Mucosa of descending colon (tissue), 3 donors: ENCODE results near the gene TMEM214. TPM values are rescaled to one million over a fixed set of nuclear protein-coding genes. Genes with fewer than 3 reads are reported as not detected.
A peak's percentile ranks its signal among the peaks of the same experiment; 100 is the strongest.

ENCODE experiments used
- ATAC-seq: fragments of 200-7000 bp; cut with Tn5 transposase; one replicate; pipeline ENCODE4 v1.9.1; 2020; ENCODE audit warnings: mild to moderate bottlenecking, moderate library complexity
- DNase-seq, 3 donors: peaks; one replicate each; pipeline ENCODE4 v3.0.0-alpha.2; 2020
- H3K36me3 ChIP-seq: fragments of 200-600 bp; one replicate; pipeline ENCODE4 v1.8.0; 2021; ENCODE audit warnings: low read depth, mild to moderate bottlenecking
- H3K4me1 ChIP-seq: fragments of 200-600 bp; one replicate; pipeline ENCODE4 v1.8.0; 2021; ENCODE audit warnings: low read depth, mild to moderate bottlenecking
- H3K4me3 ChIP-seq: fragments of 200-600 bp; one replicate; pipeline ENCODE4 v1.8.0; 2021; ENCODE audit warnings: mild to moderate bottlenecking
- H3K9me3 ChIP-seq: fragments of 200-600 bp; one replicate; pipeline ENCODE4 v1.8.0; 2021; ENCODE audit warnings: mild to moderate bottlenecking
- intact Hi-C, 2 donors: fragments of 100-400 bp; cut with DNase I in 1 of 2; cut with micrococcal nuclease in 1 of 2; formaldehyde crosslinking; loops; one replicate each; pipeline versions ENCODE4 v1.11.0 to v1.11.1; 2022; cut with DNase I, micrococcal nuclease
- total RNA-seq, 3 donors: library from RNA; stranded (reverse); fragmentation: NEBNext Ultra II Directional in 2 of 3; extraction: Animal tissue kit (Norgen Biotek cat#: 25700) in 2 of 3; gene quantifications; one replicate each; pipeline versions ENCODE4 v1.2.1 to v1.2.4, GENCODE V29; 2021 to 2023
- TF ChIP-seq, protein P1 (sequence below): fragments of 200-600 bp; IDR thresholded peaks from one replicate; pipeline ENCODE4 v1.8.0; 2022; ENCODE audit warnings: antibody characterized with exemption, mild to moderate bottlenecking
- donor health status: DM: no; HTN: no; CAD: no; lungs with moderate emphysema.
- donor health status: DM: no; HTN: no; CAD: no.
- donor health status: DM: no; HTN: yes; CAD: no.

The TMEM214 gene
- total RNA-seq, 3 donors from 2014 or later: 78.9 to 93.3 (median 80.1) TPM

DNA sequence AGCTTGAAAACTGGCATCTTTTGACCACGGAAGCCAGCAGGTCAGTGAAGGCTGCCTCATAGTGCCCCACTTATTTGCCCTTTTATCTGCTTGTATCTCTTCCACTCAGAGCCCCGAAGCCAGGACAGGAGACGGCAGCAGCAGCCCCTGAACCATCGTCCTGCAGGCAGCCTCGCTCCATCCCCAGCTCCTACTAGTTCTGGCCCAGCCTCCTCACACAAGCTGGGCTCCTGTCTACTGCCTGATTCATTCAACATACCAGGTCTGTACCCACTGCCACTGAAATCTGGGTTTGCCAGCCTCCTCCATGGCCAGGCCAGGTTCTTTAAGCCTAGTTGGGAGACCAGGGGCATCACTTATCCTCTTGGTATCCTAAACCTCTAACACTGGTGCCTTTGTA lies 34.6 kb downstream of the TMEM214 start:
- DNase-seq (no peak), ATAC-seq (no peak)
- peaks cover 12% of the 10 kb centered on the region for H3K4me1 ChIP-seq
- TF ChIP-seq, protein P1, sequence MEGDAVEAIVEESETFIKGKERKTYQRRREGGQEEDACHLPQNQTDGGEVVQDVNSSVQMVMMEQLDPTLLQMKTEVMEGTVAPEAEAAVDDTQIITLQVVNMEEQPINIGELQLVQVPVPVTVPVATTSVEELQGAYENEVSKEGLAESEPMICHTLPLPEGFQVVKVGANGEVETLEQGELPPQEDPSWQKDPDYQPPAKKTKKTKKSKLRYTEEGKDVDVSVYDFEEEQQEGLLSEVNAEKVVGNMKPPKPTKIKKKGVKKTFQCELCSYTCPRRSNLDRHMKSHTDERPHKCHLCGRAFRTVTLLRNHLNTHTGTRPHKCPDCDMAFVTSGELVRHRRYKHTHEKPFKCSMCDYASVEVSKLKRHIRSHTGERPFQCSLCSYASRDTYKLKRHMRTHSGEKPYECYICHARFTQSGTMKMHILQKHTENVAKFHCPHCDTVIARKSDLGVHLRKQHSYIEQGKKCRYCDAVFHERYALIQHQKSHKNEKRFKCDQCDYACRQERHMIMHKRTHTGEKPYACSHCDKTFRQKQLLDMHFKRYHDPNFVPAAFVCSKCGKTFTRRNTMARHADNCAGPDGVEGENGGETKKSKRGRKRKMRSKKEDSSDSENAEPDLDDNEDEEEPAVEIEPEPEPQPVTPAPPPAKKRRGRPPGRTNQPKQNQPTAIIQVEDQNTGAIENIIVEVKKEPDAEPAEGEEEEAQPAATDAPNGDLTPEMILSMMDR: no peak
- intact Hi-C loops: no loop called here
- no peaks in the 10 kb centered on the region for H3K36me3 ChIP-seq
- H3K4me3 ChIP-seq: no peak overlapping the region
- H3K9me3 ChIP-seq: no peaks in the 10 kb centered on the region

DNA sequence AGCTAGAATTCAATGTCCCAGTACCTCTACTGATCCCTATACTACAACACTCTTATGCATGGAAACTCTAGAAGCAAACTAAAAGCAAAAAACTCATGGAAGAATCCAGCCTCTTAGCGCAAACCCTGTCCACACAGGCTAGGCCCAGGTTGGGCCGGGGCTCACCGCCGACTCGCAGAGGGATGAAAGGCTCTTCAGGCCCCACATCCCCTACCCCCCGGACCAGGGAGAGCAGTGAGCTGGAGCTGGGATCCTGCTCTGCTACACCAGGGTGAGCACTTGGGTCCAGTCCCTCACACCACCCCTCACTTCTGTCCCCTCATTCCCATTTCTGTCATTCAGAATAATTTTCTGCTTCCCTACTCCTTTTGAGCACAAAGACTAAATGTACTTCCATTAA lies 36.7 kb downstream of the TMEM214 start:
- no peak for ATAC-seq
- Histone ChIP-seq H3K9me3 (no peaks in the 10 kb centered on the region), H3K36me3 (no peaks in the 10 kb centered on the region), H3K4me1 (peaks cover 17% of the 10 kb centered on the region), H3K4me3 (no peak overlapping the region)
- TF ChIP-seq, protein P1: no peak
- no peak for DNase-seq
- intact Hi-C loops: no loop called here

DNA sequence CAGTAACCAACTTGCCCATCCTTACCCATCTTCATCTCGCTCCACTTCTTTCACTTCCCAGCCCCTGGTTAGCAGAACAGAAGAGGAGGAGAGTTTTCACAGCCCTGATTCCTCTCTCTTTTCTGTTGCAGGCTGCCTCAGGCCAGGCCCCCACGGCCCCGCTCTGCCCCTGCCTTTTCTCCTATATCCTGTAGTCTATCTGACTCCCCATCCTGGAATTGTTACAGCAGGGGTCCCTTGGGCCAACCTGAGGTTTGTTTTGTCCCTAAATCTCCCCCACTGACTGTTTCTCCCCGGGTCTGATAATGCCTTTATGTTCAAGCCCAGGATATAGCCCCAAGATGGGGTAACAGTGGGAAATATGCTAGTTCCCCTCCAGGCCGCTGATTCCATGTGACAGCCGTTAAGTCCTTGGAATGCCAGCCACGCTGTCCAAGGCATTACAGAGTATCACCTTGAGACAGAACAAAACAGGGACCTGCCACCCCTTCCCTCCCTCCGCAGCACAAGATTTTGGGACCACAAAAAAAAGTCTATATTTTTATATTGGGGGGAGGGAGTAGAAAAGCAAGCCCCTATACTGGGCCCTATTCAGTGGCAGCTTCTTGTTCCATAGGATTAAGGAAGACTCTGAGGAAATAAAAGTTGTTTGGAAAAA lies 37.3 kb downstream of the TMEM214 start:
- intact Hi-C loops: no loop called here
- H3K4me3 ChIP-seq: no peak overlapping the region
- TF ChIP-seq, protein P1: no peak
- H3K9me3 ChIP-seq: no peaks in the 10 kb centered on the region
- ATAC-seq: no peak
- no peak for DNase-seq
- no peaks in the 10 kb centered on the region for H3K36me3 ChIP-seq
- H3K4me1 ChIP-seq: peaks cover 24% of the 10 kb centered on the region

DNA sequence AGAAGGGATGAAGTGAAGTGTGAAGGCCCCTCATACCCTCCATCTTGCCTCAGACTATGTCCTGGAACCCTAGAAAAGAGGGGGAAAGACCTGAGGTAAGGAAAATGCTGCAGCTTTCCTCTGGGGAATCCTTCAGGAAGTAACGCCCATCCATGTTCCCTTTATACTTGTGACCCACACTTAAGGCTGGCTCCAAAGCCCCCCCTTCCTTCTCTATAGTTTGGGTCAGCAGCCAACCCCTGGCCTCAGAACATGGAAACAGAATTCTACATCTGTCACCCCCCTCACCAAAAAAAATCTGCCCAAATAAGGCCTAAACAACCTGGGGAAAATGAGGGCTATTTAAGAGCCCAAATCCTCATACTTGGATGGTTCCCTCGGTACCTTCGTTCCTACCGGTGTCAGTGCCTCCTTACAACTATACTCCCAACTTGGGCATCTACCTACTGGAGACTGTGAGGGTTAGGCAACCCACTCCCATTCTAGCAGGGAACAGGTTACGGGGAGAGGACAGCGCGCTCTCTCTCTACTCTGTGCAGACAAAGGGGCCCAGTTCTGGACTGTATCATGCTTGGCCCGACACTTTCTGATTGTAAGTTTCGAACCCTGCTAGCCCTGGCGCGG lies 38.0 kb downstream of the TMEM214 start:
- H3K4me1 ChIP-seq: peaks cover 24% of the 10 kb centered on the region
- TF ChIP-seq, protein P1: no peak
- H3K36me3 ChIP-seq: no peaks in the 10 kb centered on the region
- H3K4me3 ChIP-seq: peak overlapping the region; percentile 55
- ATAC-seq: no peak
- intact Hi-C loops: no loop called here
- DNase-seq: no peak
- H3K9me3 ChIP-seq: no peaks in the 10 kb centered on the region

DNA sequence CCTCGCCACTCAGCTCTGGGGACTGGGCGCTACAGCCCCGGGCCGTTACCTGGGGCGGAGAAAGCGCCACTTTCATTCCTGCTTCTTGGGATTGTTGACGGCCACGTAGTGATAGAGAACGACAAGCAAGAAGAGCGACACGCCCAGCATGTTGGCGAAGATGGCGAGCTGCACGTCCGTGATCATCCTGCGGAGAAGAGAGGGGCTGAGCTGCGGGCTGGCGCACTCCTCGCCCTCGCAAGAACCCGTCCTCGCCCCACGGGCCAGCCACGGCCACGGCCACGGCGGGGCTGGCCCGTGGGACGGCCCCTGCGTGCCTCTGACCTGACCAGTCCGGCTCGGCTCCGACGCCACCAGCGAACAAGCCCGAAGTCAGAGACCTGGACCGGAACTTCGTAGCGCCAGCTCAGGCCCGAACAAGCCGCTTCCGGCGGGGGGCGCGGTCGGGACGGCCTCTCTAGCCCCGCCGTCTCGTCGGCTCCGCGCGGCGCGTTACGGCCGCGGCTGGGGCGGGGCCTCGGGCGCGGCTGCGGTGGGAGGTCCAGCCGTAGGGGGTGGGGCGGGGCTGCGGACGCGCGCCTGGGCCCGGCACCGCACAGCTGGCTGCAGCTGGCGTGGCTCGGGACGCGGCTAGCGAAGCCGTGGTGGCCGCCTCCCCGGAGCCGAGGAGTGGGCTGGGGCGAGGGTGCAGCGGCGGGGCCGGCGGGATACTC lies 38.7 kb downstream of the TMEM214 start, which contains the start of gene OST4:
OST4 (minus strand) TSS at position 378 of the 713 bp plus-strand sequence.
- no peaks in the 10 kb centered on the region for H3K9me3 ChIP-seq
- ATAC-seq (peak; percentile 97), DNase-seq (peak; percentile 96)
- peak within 1 kb of the TSS; percentile 55 for H3K4me3 ChIP-seq
- TF ChIP-seq, protein P1: peak; percentile 15
- no peaks in the 10 kb centered on the region for H3K36me3 ChIP-seq
- intact Hi-C loops: no loop called here
- H3K4me1 ChIP-seq: peaks cover 24% of the 10 kb centered on the region
